Esophagus squamous epithelium (tissue), 4 donors: ENCODE results near the gene PDS5B.

ENCODE experiments used
- POLR2A ChIP-seq, 4 donors: fragments of 450-650 bp; IDR thresholded peaks; one replicate each; pipeline ENCODE4 v1.6.1; 2017; ENCODE audit warnings: antibody characterized with exemption in 4 of 4, mild to moderate bottlenecking in 4 of 4, moderate library complexity in 3 of 4
- TF ChIP-seq, protein P1 (sequence below), 6 experiments: fragments of 450-650 bp in 4 of 6; fragments of 200-600 bp in 2 of 6; sonication (generic) in 2 of 6; IDR thresholded peaks; one replicate each; pipeline ENCODE4 v1.5.1; 2016 to 2019; ENCODE audit warnings: antibody characterized with exemption in 6 of 6, mild to moderate bottlenecking in 4 of 6, moderate library complexity in 4 of 6

DNA sequence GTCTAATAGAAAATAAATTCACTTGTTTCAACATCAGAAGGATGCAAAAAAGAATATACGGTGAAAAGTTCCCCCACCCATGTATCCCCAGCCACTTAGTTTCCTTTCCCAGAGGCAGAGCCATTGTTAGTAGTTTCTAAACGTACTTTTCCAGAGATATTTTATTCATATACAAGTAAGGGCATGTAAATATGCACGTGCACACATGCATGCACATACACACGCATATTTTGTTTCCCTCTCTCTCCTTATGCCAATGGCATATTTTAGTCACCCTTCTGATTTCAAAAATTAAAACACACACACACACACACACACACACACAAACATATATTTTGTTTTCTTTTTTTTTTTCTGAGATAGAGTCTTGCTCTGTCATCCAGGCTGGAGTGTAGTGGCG, 147.4 kb downstream of the PDS5B start:
- TF ChIP-seq POLR2A (IDR thresholded peaks at IDR 0.05): no peak
- TF ChIP-seq, protein P1, sequence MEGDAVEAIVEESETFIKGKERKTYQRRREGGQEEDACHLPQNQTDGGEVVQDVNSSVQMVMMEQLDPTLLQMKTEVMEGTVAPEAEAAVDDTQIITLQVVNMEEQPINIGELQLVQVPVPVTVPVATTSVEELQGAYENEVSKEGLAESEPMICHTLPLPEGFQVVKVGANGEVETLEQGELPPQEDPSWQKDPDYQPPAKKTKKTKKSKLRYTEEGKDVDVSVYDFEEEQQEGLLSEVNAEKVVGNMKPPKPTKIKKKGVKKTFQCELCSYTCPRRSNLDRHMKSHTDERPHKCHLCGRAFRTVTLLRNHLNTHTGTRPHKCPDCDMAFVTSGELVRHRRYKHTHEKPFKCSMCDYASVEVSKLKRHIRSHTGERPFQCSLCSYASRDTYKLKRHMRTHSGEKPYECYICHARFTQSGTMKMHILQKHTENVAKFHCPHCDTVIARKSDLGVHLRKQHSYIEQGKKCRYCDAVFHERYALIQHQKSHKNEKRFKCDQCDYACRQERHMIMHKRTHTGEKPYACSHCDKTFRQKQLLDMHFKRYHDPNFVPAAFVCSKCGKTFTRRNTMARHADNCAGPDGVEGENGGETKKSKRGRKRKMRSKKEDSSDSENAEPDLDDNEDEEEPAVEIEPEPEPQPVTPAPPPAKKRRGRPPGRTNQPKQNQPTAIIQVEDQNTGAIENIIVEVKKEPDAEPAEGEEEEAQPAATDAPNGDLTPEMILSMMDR (IDR thresholded peaks at IDR 0.05): no peak
